Peyer's patch (tissue), 4 donors: ENCODE data around the gene KDM2A.

Experiments used
- POLR2A ChIP-seq, 2 donors: fragments of 450-650 bp; IDR thresholded peaks; one replicate each; pipeline ENCODE4 v1.5.1; 2017; ENCODE audit warnings: antibody characterized with exemption in 2 of 2, mild to moderate bottlenecking in 2 of 2, moderate library complexity in 2 of 2
- TF ChIP-seq, protein P1 (sequence below), 6 experiments: fragments of 450-650 bp in 4 of 6; fragments of 200-600 bp in 2 of 6; sonication (generic) in 1 of 6; IDR thresholded peaks; one replicate each; pipeline ENCODE4 v1.5.1; 2017 to 2019; ENCODE audit warnings: antibody characterized with exemption in 6 of 6, mild to moderate bottlenecking in 3 of 6, moderate library complexity in 1 of 6

DNA sequence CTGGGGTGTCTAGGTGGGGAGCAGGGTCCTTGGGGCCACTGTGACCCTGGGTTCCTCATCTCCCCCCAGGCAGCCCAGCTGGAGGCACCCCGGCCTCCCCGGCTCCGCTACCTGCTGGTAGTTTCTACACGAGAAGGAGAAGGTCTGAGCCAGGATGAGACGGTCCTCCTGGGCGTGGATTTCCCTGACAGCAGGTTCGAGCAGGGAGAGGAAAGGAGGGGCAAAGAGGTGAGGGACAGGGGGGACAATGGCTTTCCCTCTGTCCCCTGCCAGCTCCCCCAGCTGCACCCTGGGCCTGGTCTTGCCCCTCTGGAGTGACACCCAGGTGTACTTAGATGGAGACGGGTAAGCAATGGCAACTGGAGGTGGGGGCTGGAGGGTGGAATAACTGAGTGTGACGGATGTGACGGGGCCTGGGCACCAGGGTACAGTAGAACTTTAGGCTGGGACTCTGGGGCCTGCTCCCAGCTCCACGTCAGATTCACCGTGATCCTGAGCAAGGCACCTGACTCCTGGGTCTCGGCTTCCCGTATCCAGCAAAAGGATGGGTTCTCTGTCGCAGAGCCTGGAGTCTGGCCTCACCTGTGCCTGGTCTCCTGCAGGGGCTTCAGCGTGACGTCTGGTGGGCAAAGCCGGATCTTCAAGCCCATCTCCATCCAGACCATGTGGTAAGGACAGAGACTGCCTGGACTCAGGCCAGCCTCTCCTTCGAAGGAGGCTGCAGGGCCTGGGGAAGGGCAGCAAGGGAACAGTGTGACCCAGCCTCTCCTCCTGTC is 187.9 kb downstream of the KDM2A start:
- TF ChIP-seq, protein P1, sequence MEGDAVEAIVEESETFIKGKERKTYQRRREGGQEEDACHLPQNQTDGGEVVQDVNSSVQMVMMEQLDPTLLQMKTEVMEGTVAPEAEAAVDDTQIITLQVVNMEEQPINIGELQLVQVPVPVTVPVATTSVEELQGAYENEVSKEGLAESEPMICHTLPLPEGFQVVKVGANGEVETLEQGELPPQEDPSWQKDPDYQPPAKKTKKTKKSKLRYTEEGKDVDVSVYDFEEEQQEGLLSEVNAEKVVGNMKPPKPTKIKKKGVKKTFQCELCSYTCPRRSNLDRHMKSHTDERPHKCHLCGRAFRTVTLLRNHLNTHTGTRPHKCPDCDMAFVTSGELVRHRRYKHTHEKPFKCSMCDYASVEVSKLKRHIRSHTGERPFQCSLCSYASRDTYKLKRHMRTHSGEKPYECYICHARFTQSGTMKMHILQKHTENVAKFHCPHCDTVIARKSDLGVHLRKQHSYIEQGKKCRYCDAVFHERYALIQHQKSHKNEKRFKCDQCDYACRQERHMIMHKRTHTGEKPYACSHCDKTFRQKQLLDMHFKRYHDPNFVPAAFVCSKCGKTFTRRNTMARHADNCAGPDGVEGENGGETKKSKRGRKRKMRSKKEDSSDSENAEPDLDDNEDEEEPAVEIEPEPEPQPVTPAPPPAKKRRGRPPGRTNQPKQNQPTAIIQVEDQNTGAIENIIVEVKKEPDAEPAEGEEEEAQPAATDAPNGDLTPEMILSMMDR (IDR thresholded peaks at IDR 0.05), result no peak
- TF ChIP-seq POLR2A (IDR thresholded peaks at IDR 0.05), result no peak
